Activated CD8-positive, alpha-beta memory T cell treated with anti-CD3 and anti-CD28 coated beads, Interleukin-2, amount 50 U/mL, for 1 hour (primary cell): Measurements from ENCODE around the gene PPM1H.

ENCODE experiments used
- DNase-seq: peaks from one replicate; pipeline ENCODE4 v3.0.0-alpha.2; 2020; ENCODE audit errors: extremely low read depth

Gene PPM1H

GRCh38 chr12:62873116-62873825, 61.7 kb downstream of the PPM1H start:
- DNase-seq = no peak

- no peak for DNase-seq
Observed at GRCh38 chr12:62868820-62869219, 66.1 kb downstream of the PPM1H start.

- no peak for DNase-seq
Observed at GRCh38 chr12:62866451-62867082, 68.4 kb downstream of the PPM1H start.

GRCh38 chr12:62865937-62866336, 69.0 kb downstream of the PPM1H start:
- DNase-seq = no peak

GRCh38 chr12:62865065-62865464, 69.9 kb downstream of the PPM1H start:
- no peak for DNase-seq

GRCh38 chr12:62862259-62862881, 72.6 kb downstream of the PPM1H start:
- DNase-seq = no peak

GRCh38 chr12:62861586-62861985, 73.4 kb downstream of the PPM1H start:
- no peak for DNase-seq

- no peak for DNase-seq
Observed at GRCh38 chr12:62860501-62861411, 74.2 kb downstream of the PPM1H start.

- DNase-seq = no peak
Observed at GRCh38 chr12:62860020-62860419, 74.9 kb downstream of the PPM1H start.

GRCh38 chr12:62859321-62859737, 75.6 kb downstream of the PPM1H start:
- no peak for DNase-seq

- no peak for DNase-seq
Observed at GRCh38 chr12:62856454-62856853, 78.5 kb downstream of the PPM1H start.

GRCh38 chr12:62854024-62854423, 80.9 kb downstream of the PPM1H start:
- no peak for DNase-seq

- no peak for DNase-seq
Observed at GRCh38 chr12:62849398-62849797, 85.6 kb downstream of the PPM1H start.

GRCh38 chr12:62848418-62848817, 86.5 kb downstream of the PPM1H start:
- no peak for DNase-seq

- no peak for DNase-seq
Observed at GRCh38 chr12:62847709-62848108, 87.2 kb downstream of the PPM1H start.

GRCh38 chr12:62846491-62846890, 88.5 kb downstream of the PPM1H start:
- no peak for DNase-seq

GRCh38 chr12:62844915-62845314, 90.0 kb downstream of the PPM1H start:
- DNase-seq = no peak

GRCh38 chr12:62843716-62844115, 91.2 kb downstream of the PPM1H start:
- DNase-seq = no peak

GRCh38 chr12:62841846-62842245, 93.1 kb downstream of the PPM1H start:
- DNase-seq = no peak

- DNase-seq = no peak
Observed at GRCh38 chr12:62840806-62841205, 94.1 kb downstream of the PPM1H start.

- DNase-seq = no peak
Observed at GRCh38 chr12:62839869-62840660, 94.9 kb downstream of the PPM1H start.
